ENCODE data around the gene SVOPL.

Gene SVOPL

DNA sequence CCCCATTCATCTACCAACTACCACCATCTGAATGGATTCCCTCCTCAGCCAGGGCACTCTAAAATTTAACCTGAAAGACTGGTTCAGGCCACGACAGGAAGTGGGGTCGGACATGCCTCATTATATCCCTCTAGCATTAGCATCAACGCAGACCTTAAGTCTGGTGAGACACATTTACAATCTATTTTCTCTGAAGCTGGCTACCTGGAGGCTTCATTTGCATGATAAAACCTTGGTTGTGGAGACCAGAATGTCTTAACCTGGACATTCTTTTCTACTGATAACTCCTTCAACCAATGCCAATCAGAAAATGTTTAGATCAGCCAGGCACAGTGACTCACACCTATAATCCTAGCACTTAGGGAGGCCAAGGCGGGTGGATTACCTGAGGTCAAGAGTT lies 42.3 kb downstream of the SVOPL start:
- DNase-seq (ENCODE audit: low spot score) = no peak

DNA sequence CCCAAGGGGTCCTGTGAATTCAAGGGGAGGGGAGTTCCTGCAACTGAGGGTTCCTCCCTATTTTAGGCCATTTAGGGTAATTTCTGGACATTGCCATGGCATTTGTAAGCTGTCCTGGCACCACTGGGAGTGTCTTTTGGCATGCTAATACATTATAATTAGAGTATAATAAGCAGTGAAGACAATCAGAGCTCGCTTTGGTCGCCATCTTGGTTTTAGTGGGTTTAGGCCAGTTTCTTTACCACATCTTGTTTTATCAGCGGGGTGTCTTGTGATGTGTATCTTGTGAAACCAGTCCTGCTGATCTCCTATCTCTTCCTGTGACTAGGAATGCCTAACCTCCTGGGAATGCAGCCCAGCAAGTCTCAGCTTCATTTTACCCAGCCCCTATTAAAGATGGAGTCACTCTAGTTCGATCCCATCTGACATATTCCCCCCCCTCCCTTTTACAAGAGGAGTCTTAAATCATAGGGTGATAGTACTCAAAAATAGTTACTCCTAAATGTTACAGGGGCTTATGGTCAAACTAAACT lies 43.2 kb downstream of the SVOPL start:
- no peak for DNase-seq (ENCODE audit: low spot score)

DNA sequence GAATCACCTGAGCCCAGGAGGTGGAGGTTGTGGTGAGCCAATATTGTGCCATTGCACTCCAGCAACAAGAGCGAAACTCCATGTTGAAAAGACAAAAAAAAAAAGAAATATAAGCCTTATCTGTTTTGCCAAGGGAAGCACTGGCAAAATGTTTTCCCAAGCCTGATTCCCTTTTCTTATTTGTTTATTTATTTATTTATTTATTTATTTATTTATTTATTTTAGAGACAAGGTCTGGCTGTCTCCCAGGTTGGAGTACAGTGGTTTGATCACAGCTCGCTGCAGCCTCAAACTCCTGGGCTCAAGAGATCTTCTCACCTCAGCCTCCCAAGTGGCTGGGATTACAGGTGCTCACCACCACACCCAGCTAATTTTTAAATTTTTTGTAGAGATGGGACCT lies 44.2 kb downstream of the SVOPL start:
- DNase-seq (ENCODE audit: low spot score) = no peak

DNA sequence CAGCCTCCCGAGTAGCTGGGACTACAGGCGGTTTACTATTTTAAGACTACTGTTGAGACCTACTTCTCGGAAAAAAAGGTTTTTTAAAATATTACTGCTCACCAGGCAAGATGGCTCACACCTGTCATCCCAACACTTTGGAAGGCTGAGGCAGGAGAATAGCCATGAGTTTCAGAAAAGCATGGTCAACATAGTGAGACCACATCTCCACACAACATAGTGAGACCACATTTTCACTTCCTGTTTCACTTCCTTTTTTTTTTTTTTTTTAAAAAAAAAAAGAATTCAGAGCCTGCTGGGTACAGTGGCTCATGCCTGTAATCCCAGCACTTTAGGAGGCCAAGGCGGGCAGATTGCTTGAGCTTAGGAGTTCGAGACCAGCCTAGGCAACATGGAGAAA lies 46.5 kb downstream of the SVOPL start:
- no peak for DNase-seq (ENCODE audit: low spot score)

DNA sequence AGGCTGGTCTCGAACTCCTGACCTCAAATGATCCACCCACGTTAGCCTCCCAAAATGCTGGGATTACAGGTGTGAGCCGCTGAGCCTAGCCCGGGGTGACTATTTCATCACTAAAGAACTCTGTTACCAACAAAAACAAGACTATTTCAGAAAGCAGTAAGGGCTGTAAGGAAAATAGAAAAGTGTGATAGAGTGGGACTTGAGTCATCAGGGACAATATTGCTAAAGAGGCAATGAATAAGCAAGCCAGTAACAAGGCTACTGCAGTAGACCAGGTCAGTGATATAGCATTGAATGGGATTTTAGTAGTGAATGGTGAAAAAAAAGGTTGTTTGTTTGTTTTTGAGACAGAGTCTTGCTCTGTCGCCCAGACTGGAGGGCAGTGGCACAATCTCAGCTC lies 51.7 kb downstream of the SVOPL start:
- no peak for DNase-seq (ENCODE audit: low spot score)

DNA sequence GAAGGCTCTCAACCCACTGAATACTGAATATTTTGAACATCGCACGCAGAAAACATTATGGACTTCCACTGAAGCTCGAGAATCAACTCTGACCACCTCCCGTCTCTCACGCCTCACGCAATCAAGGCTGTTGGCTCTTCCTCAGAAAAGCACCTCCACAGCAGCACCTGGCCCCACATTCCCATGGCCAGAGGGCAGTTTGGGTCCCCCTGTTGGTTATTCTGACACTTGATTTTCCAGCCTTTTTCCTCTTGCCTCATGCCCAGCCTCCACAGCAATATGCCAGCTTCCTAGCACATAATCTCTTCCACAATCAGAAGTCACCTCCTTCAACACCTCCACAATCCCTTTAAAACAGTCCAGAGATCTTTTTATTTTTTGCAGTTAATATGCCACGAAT lies 55.9 kb downstream of the SVOPL start:
- DNase-seq (ENCODE audit: low spot score) = no peak

DNA sequence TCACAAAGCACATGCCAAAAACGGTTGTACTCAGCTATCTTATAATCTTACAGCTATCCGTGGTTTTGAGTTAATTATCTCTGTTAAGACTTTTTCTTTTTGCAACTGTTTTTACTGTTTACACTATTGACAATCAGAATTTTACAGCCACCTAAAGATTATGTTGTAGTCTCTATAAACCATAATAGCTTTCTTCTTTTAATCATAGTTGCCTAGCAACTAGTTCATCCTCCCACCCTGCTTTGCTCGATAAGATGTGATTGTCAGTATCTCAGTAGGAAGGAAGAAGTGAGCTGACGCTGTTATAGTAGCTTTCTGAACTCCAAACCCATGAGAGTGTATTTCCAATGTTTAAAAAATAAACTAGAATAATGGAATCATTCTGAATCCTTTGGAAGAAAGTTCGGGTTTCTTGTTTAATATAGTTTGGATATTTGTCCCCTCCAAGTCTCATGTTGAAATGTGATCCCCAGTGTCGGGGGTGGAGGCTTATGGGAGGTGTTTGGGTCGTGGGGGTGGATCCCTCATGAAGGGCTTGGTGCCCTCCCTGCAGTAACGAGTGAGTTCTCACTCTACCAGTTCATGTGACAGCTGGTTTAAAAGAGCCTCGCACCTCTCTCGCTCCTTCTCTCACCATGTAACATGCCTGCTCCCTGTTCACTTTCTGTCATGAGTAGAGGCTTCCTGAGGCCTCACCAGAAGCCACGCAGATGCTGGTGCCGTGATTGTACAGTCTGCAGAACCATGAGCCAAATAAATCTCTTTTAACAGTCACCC lies 68.1 kb downstream of the SVOPL start:
- DNase-seq (ENCODE audit: low spot score) = peak; percentile 56

DNA sequence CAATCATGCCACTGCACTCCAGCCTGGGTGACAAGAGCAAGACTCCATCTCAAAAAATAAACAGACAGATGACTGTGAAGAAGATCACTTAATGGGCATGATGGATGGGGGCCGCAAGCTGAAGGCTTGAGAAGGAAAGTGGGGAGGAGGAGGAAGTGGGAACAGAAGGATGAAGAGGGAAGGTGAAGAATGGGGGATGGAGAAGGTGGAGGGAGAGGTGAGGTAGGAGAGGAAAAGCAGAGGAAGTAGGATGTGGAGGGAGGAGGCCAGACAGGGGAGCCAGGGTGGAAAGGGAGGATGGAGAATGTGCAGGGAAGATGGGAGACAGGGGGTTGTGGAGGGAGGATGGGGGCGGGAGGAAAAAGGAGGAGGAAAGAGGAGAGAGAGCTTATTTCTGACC lies 68.8 kb downstream of the SVOPL start:
- DNase-seq (ENCODE audit: low spot score) = peak; percentile 36

DNA sequence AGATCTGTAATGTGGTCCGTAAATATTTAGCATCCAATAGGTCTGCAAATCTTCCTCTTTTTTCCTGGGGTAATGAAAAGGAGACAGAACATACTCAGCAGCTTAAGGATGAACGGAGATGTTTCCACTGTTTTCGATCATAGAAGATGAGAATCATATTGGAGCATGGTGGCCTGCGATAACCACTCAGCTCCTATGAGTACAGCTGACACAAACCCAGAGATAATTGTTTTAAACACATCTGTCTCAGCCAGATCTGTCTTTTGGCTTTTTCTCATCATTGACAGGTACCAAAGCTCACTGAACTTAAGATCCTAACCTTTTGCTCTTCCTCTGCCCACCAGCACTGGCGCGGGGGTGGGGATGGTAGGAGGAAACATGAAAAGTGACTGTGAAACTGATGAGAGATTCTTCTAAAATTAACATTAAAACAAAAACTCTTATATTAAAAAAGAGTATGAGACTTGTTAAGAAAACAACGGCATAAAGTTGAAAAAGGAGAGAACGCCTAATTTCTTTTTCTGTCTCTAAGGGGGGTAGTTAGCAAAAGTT lies 71.0 kb downstream of the SVOPL start:
- DNase-seq (ENCODE audit: low spot score) = peak; percentile 72

DNA sequence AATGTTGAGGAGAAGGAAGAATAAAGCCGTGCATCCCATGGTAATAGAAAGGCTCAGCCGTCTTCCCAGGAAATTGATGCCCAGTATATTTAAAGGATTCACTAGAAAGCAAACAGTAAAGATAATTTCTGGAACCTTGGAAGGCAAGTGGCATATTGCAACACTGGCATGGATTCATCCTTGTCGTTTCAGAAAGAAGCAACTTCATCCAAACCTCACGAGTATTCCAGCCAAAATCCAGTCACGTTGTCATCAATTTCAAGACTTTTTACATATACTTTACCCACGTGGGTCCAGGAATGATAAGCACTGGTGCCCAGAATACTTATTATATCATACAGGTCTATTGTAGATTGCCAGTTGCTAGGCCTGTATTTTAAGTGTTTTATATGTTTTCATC lies 73.8 kb downstream of the SVOPL start:
- no peak for DNase-seq (ENCODE audit: low spot score)

DNA sequence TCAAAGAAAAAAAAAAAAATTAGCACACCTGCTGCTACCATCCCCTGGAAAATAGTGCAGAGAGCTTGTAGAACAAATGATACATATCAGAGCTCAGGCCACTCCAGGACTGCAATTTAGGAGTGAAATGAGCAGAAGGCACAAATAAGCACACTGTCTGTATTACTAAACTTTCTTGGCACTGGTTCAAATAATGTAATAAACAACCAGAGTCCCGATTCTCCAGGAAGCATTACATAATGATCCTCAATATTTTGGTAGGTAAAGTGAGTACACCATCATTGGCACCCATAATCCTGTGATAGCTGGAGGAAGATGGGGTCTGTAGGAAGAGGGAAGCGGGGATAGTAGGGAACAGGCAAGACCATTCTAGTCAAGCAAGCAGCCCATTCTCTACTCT lies 74.3 kb downstream of the SVOPL start:
- DNase-seq (ENCODE audit: low spot score) = no peak

DNA sequence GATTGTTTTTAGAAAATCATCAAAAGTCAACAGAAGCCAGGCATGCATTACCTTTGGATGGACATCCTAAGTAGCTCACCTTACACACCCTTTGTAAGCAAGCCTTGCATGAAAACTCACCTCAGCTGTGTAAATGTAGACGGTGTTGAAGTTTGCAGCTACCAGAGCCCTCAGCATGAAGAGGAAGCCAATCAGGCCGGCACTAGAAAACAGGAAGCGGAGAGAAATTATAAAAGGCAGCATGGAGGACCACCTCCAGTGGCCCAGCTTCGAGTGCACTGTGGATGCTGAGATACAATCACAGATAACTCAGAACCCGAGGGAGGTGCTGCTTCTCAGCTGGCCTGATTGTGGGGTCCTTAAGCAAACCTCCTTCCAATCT lies 75.3 kb downstream of the SVOPL start:
- DNase-seq (ENCODE audit: low spot score) = no peak

DNA sequence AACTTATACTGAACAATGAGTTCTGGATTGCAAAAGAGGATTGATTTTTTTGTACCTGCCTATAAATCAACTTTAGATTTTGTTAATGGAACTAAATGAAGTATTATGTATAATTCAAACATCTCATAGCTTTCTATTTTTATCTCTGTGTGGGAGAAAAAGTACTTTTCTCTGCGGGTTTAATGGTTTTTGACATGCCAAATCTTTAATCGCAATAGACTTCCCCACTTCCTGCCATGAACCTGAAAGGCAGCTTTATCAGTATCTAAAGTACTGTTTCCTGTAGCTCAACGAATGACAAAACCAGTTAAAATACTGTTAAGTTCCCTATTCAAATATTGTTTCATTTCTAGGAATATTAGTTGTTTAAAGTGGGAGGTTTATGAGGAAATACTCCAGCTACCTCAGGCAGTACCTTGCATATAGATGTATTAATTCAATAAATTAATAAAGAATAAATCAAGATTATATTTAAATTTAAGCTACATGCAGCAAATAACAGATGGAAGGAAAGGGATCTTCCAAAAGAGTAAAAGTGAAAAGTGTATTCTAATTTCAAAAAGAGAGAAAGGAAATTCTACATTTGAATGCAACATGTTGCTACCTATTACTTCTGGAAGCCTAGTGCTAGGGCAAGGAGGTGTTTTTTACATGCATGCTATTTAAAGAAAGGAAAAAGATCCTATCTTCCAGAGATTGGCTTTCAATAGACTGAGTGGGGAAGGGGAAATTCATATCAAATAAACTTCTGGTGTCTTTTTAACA lies 75.9 kb downstream of the SVOPL start:
- peak; percentile 34 for DNase-seq (ENCODE audit: low spot score)

DNA sequence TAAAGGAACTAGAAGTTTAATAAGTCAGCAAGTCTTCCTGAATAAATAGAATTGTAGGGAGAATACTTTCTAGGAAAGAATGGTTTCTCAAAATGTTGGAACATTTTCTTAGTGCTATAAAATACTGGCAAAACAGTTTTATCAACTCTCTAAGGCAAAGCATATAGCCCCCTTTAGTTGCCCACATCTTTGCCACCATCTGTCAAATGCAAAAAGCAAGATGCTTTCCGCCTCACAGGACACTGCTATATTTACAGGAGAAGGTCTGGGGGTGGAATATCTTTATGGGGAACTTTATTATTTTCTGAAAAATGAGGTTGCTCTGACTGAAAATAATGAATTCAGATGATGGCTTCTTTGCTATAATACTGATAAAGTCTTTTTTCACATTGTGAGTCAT lies 78.3 kb downstream of the SVOPL start:
- no peak for DNase-seq (ENCODE audit: low spot score)

DNA sequence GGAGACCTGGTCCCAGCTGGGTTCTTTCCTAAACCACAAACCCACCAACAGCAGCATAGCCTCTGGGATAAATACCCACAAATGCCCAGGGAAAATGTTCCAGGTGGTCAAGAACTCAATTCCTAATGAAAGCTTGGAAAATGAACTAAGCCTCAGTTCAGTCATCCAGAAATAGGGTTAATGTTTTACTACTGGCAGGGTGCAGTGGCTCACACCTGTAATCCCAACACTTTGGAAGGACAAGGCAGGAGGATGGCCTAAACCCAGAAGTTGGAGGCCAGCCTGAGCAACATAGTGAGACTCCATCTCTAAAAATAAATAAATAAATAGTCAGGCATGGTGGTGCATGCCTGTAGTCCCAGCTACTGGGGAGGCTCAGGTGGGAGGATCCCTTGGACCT lies 82.2 kb downstream of the SVOPL start:
- no peak for DNase-seq (ENCODE audit: low spot score)

DNA sequence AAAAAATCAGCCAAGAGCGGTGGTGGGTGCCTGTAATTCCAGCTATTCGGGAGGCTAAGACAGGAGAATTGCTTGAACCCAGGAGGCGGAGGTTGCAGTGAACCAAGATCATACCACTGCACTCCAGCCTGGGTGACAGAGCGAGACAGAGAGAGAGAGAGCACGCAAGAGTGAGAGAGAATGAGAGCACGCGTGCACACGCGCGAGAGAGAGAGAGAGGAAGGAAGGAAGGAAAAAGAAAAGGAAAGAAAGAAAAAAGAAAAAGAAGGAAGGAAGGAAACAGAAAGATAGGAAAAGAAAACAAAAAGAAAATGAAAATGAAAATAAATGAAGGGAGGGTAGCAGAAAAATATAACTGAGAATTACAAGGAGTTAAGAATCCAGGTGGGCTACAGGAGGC lies 82.7 kb downstream of the SVOPL start:
- no peak for DNase-seq (ENCODE audit: low spot score)

DNA sequence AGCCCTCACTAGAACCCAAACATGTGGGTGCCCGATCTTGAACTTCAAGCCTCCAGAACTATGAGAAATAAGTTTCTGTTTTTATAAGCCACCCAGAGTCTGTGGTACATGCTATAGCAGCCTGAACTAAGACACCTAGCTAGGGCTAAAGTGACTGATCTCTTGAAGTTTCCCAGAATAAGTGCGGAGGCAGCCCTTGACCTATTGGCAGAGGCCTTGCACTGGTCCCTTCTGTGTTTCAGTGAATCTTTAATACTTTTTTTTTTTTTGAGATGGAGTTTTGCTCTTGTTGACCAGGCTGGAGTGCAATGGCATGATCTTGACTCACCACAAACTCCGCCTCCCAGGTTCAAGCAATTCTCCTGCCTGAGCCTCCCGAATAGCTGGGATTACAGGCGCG lies 85.1 kb downstream of the SVOPL start:
- DNase-seq (ENCODE audit: low spot score) = no peak

DNA sequence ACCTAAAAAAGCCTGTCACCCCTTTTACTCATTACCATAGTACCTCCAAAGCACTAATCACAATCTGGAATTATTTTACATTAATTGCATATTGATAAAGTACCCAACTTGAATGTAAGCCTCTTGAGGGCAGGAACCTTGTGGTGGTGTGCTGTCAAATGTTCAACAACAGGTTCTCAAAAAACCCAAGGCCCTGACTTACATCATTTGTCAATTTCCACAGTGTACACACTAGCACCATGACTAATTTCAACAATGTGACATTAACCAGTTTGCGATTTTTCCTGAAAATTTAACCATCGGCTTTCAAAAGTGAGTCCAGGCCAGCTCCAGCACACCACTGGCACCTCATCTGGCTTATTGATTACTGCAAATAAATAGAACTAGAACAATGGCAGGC lies 87.5 kb downstream of the SVOPL start:
- no peak for DNase-seq (ENCODE audit: low spot score)

DNA sequence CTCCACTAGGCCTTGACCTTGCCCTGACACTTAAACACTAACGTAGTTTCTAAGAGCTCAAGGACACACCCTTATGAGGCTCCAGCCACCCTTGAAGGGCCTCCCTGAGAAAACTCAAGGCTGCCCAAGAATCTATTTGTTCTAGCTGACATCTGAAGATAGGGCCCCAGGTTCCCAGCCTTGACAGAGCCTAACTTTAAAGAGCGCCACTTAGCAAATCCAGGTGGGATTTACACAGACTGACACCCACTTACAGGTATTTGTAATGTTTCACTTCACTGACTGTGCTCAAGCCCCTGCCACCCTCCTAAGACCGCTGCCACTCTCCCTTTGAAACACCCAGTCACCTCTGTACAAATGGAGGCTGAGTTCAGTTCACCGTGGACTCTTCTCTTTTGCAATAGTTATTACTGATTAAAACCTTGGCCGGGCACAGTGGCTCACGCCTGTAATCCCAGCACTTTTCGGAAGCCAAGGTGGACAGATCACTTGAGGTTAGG lies 90.4 kb downstream of the SVOPL start:
- no peak for DNase-seq (ENCODE audit: low spot score)

DNA sequence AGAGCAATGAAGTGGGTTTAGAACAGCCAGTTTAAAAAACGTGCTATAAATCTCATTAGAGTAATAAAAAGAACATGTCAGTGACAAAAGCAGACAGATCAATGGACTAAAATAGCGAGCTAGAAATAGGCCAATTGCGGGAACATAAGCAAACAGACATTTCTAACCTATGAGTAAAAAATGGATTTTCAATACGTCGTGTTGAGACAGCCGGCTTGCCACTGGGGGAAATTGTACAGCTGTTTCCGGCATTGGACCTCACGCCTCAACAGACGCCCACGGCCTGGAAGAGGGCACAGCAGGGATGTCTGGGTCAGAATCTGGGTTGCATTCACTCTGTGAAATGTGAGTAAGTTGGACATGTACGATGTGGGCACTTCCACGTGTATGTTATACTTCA lies 92.9 kb downstream of the SVOPL start:
- DNase-seq (ENCODE audit: low spot score) = no peak

DNA sequence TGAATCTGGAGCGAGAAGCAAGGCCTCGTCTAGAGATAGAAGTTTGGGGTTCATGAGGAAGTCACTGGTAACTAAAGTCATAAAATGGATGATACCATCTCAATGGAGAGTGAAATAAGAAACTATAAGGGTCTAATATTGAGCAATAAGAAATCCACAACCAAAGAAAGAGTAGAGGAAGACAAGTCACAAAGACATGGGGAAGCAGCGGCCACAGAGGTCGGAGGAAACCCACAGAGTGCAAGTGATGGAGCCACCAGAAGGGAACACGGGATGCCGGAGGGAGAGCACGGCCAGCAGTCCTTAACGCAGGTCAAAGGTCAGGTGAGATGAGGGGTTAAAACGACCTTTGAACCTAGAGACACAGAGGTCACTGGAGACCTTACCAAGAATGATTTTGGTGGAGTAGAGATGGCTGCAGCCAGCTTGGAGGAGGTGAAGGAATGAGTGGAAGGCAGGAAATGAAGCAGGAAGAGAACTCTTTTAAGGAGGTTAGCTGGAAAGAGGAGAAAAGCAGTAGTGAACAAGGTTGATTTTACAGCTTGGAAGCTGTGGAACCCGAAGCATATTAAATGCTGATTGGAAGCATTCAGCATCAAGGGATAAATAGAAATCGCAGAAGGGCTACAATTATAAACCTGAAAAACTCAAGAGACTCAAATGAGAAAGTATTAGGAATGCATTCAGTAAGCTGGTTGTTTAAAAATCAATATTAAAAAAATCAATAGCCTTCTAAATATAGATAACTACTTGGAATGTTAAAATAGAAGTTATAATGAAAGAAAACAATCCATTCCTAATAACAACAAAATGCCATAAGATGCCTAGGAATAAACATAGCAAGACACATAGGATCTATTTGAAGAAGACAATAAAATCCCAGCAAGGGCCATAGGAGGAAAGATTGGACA lies 93.7 kb downstream of the SVOPL start:
- no peak for DNase-seq (ENCODE audit: low spot score)

DNA sequence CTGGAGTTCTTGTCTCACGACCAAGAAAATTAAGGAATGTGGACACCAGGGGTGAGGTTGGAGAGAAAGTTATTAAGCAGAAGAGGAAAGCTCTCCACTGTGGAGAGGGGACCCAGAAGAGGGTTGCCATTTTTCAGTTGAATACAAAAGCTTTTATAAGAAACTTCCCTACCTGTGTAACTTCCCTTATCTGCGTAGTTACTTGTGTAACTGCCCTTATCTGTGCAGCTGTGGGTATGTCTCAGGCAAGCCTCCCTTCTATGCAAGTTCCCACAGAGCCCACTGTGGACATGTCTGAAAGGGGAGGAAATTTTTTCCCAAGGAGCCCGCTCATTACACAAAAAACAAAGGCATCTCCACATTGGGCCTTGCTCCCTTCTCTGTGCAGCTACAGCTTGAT lies 94.9 kb downstream of the SVOPL start:
- no peak for DNase-seq (ENCODE audit: low spot score)
